ENCODE measurements around the gene HIPK3.

- TF ChIP-seq CTCF (IDR thresholded peaks at IDR 0.05; ENCODE audit: low read depth, low read length) (no peak), EZH2phosphoT487 (IDR thresholded peaks at IDR 0.05; ENCODE audit: low read depth) (no peak)
Measured at GRCh38 chr11:33211580-33211979, 45.6 kb upstream of the HIPK3 start.

Measured in OCI-LY3 (cell line).